DOHH2 (cell line): ENCODE measurements around the gene MICAL2.

Experiments used
- CTCF ChIP-seq: fragments of 200-600 bp; sonication (generic); IDR thresholded peaks from one replicate; pipeline ENCODE4 v1.5.1; 2014; ENCODE audit warnings: antibody characterized with exemption, mild to moderate bottlenecking, low read depth, low read length; ENCODE audit not compliant: poor library complexity, severe bottlenecking
- EZH2phosphoT487 ChIP-seq: fragments of 200-600 bp; sonication (generic); IDR thresholded peaks from 2 replicates; pipeline ENCODE4 v1.6.1; 2017; ENCODE audit warnings: borderline replicate concordance, mild to moderate bottlenecking, antibody characterized with exemption, low read length, moderate library complexity, mixed read lengths

GRCh38 chr11:12236744-12237101 is 126.3 kb downstream of the MICAL2 start:
- TF ChIP-seq EZH2phosphoT487 = no peak
- no peak for TF ChIP-seq CTCF
